ENCODE data around the gene FBXO3.
"Not testable (repeated sequence)": the region's sequence is repeated elsewhere in the genome, so short reads cannot be mapped to it uniquely, and the experiment has no call there.

The FBXO3 gene

GRCh38 chr11:33718440-33718839 is 55.9 kb downstream of the FBXO3 start:
- TF ChIP-seq POLR2A (IDR thresholded peaks at IDR 0.05; ENCODE audit: low read depth, low read length) (no peak), PAX5 (IDR thresholded peaks at IDR 0.05; ENCODE audit: insufficient read depth, low read length, severe bottlenecking) (no peak), POLR2AphosphoS5 (IDR thresholded peaks at IDR 0.05; ENCODE audit: low read depth, low read length) (no peak), TAF1 (IDR thresholded peaks at IDR 0.05; ENCODE audit: low read depth, low read length) (no peak), SPI1 (IDR thresholded peaks at IDR 0.05; ENCODE audit: low read depth, low read length) (no peak), POU2F2 (IDR thresholded peaks at IDR 0.05; ENCODE audit: low read depth, low read length) (no peak)
- no peak for FAIRE-seq

GRCh38 chr11:33716243-33716642 is 58.1 kb downstream of the FBXO3 start:
- TF ChIP-seq PAX5 (IDR thresholded peaks at IDR 0.05; ENCODE audit: insufficient read depth, low read length, severe bottlenecking) (no peak), TAF1 (IDR thresholded peaks at IDR 0.05; ENCODE audit: low read depth, low read length) (no peak), POU2F2 (IDR thresholded peaks at IDR 0.05; ENCODE audit: low read depth, low read length) (no peak), SPI1 (IDR thresholded peaks at IDR 0.05; ENCODE audit: low read depth, low read length) (no peak), POLR2AphosphoS5 (IDR thresholded peaks at IDR 0.05; ENCODE audit: low read depth, low read length) (no peak), POLR2A (IDR thresholded peaks at IDR 0.05; ENCODE audit: low read depth, low read length) (no peak)
- no peak for FAIRE-seq
- DNase-seq (ENCODE audit: insufficient read length, low spot score) = no peak

More at GRCh38 chr11:33718440-33718839, 55.9 kb downstream of the FBXO3 start:
- no peak for DNase-seq (ENCODE audit: insufficient read length, low spot score)

GRCh38 chr11:33713856-33714398 is 60.4 kb downstream of the FBXO3 start:
- FAIRE-seq (peak; percentile 48), DNase-seq (ENCODE audit: insufficient read length, low spot score) (no peak)
- TF ChIP-seq POLR2A (IDR thresholded peaks at IDR 0.05; ENCODE audit: low read depth, low read length) (no peak), TAF1 (IDR thresholded peaks at IDR 0.05; ENCODE audit: low read depth, low read length) (no peak), POU2F2 (IDR thresholded peaks at IDR 0.05; ENCODE audit: low read depth, low read length) (no peak)

- DNase-seq (ENCODE audit: insufficient read length, low spot score) = no peak
- TF ChIP-seq POLR2AphosphoS5 (IDR thresholded peaks at IDR 0.05; ENCODE audit: low read depth, low read length) (no peak), TAF1 (IDR thresholded peaks at IDR 0.05; ENCODE audit: low read depth, low read length) (no peak), POLR2A (IDR thresholded peaks at IDR 0.05; ENCODE audit: low read depth, low read length) (no peak), POU2F2 (IDR thresholded peaks at IDR 0.05; ENCODE audit: low read depth, low read length) (no peak), SPI1 (IDR thresholded peaks at IDR 0.05; ENCODE audit: low read depth, low read length) (no peak), PAX5 (IDR thresholded peaks at IDR 0.05; ENCODE audit: insufficient read depth, low read length, severe bottlenecking) (no peak)
- FAIRE-seq = no peak
Measured at GRCh38 chr11:33713151-33713855, 61.0 kb downstream of the FBXO3 start.

GRCh38 chr11:33712436-33712835 is 61.9 kb downstream of the FBXO3 start:
- TF ChIP-seq SPI1 (IDR thresholded peaks at IDR 0.05; ENCODE audit: low read depth, low read length) = no peak
- no peak for TF ChIP-seq POU2F2 (IDR thresholded peaks at IDR 0.05; ENCODE audit: low read depth, low read length)
- no peak for TF ChIP-seq POLR2A (IDR thresholded peaks at IDR 0.05; ENCODE audit: low read depth, low read length)
- TF ChIP-seq PAX5 (IDR thresholded peaks at IDR 0.05; ENCODE audit: insufficient read depth, low read length, severe bottlenecking) = no peak
- TF ChIP-seq TAF1 (IDR thresholded peaks at IDR 0.05; ENCODE audit: low read depth, low read length) = no peak
- no peak for TF ChIP-seq POLR2AphosphoS5 (IDR thresholded peaks at IDR 0.05; ENCODE audit: low read depth, low read length)
- DNase-seq (ENCODE audit: insufficient read length, low spot score) = no peak
- FAIRE-seq = no peak

GRCh38 chr11:33709466-33709865 is 64.9 kb downstream of the FBXO3 start:
- DNase-seq (ENCODE audit: insufficient read length, low spot score) = no peak

GRCh38 chr11:33708985-33709384 is 65.3 kb downstream of the FBXO3 start:
- no peak for TF ChIP-seq POU2F2 (IDR thresholded peaks at IDR 0.05; ENCODE audit: low read depth, low read length)
- no peak for TF ChIP-seq POLR2AphosphoS5 (IDR thresholded peaks at IDR 0.05; ENCODE audit: low read depth, low read length)
- no peak for TF ChIP-seq PAX5 (IDR thresholded peaks at IDR 0.05; ENCODE audit: insufficient read depth, low read length, severe bottlenecking)
- TF ChIP-seq SPI1 (IDR thresholded peaks at IDR 0.05; ENCODE audit: low read depth, low read length) = no peak
- TF ChIP-seq POLR2A (IDR thresholded peaks at IDR 0.05; ENCODE audit: low read depth, low read length) = no peak
- TF ChIP-seq TAF1 (IDR thresholded peaks at IDR 0.05; ENCODE audit: low read depth, low read length) = no peak
- FAIRE-seq (no peak), DNase-seq (ENCODE audit: insufficient read length, low spot score) (no peak)

More at GRCh38 chr11:33709466-33709865, 64.9 kb downstream of the FBXO3 start:
- FAIRE-seq = no peak
- TF ChIP-seq PAX5 (IDR thresholded peaks at IDR 0.05; ENCODE audit: insufficient read depth, low read length, severe bottlenecking) (no peak), POU2F2 (IDR thresholded peaks at IDR 0.05; ENCODE audit: low read depth, low read length) (no peak), SPI1 (IDR thresholded peaks at IDR 0.05; ENCODE audit: low read depth, low read length) (no peak), POLR2A (IDR thresholded peaks at IDR 0.05; ENCODE audit: low read depth, low read length) (no peak), TAF1 (IDR thresholded peaks at IDR 0.05; ENCODE audit: low read depth, low read length) (no peak), POLR2AphosphoS5 (IDR thresholded peaks at IDR 0.05; ENCODE audit: low read depth, low read length) (no peak)

GRCh38 chr11:33707831-33708230 is 66.5 kb downstream of the FBXO3 start:
- not testable (repeated sequence) for FAIRE-seq; DNase-seq (ENCODE audit: insufficient read length, low spot score)

GRCh38 chr11:33706966-33707365 is 67.4 kb downstream of the FBXO3 start:
- FAIRE-seq (no peak), DNase-seq (ENCODE audit: insufficient read length, low spot score) (no peak)
- TF ChIP-seq SPI1 (IDR thresholded peaks at IDR 0.05; ENCODE audit: low read depth, low read length) (no peak), POLR2A (IDR thresholded peaks at IDR 0.05; ENCODE audit: low read depth, low read length) (no peak), TAF1 (IDR thresholded peaks at IDR 0.05; ENCODE audit: low read depth, low read length) (no peak), POLR2AphosphoS5 (IDR thresholded peaks at IDR 0.05; ENCODE audit: low read depth, low read length) (no peak), PAX5 (IDR thresholded peaks at IDR 0.05; ENCODE audit: insufficient read depth, low read length, severe bottlenecking) (no peak), POU2F2 (IDR thresholded peaks at IDR 0.05; ENCODE audit: low read depth, low read length) (no peak)

- DNase-seq (ENCODE audit: insufficient read length, low spot score) (no peak), FAIRE-seq (no peak)
- TF ChIP-seq SPI1 (IDR thresholded peaks at IDR 0.05; ENCODE audit: low read depth, low read length) = no peak
Measured at GRCh38 chr11:33706546-33706945, 67.8 kb downstream of the FBXO3 start.

Measured in GM12891 (cell line).